ENCODE results near the gene HCFC1.

Gene HCFC1

DNA sequence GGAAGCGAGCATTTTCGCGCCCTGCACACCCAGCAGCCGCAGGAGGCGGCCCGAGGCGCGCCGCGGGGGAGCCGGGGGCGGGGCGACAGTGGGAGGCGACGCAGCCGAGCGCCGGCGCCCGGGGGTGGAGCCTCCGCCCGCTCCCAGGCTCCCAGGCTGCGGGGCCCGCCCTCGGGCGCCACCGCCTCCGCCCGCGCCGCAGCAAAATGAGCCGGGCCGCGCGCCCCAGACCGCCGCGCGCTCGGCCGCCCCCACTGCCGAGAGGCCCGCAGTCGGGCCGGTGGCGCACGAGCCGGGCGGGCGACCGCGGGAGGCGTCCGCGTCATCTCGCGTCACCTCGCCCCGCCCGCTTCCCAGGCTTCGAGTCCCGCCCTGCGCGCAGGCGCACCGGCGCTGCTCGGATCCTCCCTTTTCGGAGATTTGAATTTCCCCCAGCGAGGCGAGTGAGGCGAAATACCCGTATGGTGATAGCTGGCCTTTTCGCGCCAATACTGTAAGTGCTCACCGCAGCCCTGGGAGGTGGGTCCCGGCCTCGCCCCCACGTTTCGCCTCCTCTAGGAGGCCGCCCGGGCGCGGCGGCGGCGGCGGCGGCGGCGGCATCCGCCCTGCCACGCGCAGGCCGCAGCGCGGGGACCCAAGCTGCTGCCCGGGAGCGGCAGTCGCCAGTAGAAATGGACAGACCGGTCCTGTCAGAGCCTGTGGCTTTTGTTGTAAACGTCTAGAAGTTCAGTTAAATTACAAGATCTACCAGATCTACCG, 929 bp upstream of the HCFC1 start, which contains the start of gene TMEM187:
TMEM187 (plus strand) TSS at position 387 of the 759 bp plus-strand sequence. CDS start 9,309 bp downstream, outside the sequence.
- peak; percentile 74 for DNase-seq
- in situ Hi-C loops (cut with HindIII; ENCODE audit: low pct_ligation_motif_present, low sequenced_read_pairs) = no loop called here
- TF ChIP-seq, protein P1, sequence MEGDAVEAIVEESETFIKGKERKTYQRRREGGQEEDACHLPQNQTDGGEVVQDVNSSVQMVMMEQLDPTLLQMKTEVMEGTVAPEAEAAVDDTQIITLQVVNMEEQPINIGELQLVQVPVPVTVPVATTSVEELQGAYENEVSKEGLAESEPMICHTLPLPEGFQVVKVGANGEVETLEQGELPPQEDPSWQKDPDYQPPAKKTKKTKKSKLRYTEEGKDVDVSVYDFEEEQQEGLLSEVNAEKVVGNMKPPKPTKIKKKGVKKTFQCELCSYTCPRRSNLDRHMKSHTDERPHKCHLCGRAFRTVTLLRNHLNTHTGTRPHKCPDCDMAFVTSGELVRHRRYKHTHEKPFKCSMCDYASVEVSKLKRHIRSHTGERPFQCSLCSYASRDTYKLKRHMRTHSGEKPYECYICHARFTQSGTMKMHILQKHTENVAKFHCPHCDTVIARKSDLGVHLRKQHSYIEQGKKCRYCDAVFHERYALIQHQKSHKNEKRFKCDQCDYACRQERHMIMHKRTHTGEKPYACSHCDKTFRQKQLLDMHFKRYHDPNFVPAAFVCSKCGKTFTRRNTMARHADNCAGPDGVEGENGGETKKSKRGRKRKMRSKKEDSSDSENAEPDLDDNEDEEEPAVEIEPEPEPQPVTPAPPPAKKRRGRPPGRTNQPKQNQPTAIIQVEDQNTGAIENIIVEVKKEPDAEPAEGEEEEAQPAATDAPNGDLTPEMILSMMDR (IDR thresholded peaks at IDR 0.05; ENCODE audit: low read depth, low read length, missing control alignments) = no peak

DNA sequence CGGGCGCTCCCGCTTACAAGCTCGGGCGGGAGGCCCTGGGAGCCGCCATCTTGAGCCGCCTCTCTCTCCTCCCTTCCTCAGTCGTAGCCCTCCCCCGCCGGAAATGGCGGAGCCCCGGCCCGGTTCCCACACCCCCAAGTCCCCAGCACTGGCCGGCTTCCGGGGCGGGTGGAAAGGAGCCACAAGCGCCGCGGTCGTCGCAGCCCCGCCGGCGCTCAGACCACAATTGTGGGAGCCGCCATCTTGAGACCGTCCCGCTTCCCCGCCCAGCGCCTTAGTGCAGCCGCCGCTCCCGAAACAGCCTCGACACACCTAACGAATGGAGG, 531 bp downstream of the HCFC1 start:
- in situ Hi-C loops (cut with HindIII; ENCODE audit: low pct_ligation_motif_present, low sequenced_read_pairs) = no loop called here
- Histone ChIP-seq H3K27me3 (replicated peaks) (no peaks in the 10 kb centered on the region), H3K36me3 (replicated peaks) (no peaks in the 10 kb centered on the region), H3K27ac (peak overlapping the region; percentile 98), H3K4me3 (ENCODE audit: low read depth, low read length) (peak overlapping the region; percentile 87)
- TF ChIP-seq, protein P1 (IDR thresholded peaks at IDR 0.05; ENCODE audit: low read depth, low read length, missing control alignments) = no peak
- DNase-seq = peak; percentile 82

More for the DNA sequence above, 929 bp upstream of the HCFC1 start, which contains the start of gene TMEM187:
- peak within 1 kb of the TSS; percentile 98 for H3K27ac ChIP-seq
- no peaks in the 10 kb centered on the region for H3K27me3 ChIP-seq (replicated peaks)
- peak within 1 kb of the TSS; percentile 87 for H3K4me3 ChIP-seq (ENCODE audit: low read depth, low read length)
- no peaks in the 10 kb centered on the region for H3K36me3 ChIP-seq (replicated peaks)

DNA sequence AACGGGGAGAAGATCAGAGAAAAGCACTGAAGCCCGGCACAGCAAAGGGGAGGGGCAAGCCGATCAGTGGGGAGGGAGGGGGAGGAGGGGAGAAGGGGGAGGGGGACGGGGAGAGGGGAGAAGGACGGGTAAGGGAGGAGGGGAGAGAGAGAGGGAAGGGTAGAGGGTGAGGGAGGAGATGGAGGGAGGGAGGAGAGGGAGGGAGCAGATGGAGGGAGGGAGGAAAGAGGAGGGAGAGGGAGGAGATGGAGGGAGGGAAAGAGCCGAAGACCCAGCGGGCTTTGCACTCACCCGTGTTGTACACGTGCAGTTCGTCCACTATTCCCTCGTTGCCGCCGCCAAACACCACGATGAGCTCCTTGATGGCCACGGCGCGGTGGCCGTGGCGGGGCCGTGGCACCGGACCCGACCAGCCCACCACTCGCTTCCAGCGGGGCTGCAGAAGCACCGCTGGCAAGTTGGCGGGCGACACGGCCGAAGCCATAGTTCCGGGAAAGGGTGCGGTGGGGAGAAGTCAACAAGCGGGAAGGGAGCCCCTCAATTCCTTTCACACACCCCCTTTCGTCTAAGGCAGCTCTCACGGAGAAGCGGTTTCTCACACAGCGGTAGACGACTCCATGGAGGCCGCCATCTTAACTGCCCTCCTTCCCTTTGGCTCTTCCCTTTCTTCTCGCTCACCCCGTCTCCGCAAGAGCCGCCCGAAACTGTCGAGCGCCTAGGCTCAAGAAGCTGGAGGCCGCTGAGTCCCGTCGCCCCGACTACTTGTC, 1.1 kb downstream of the HCFC1 start:
- TF ChIP-seq, protein P1 (IDR thresholded peaks at IDR 0.05; ENCODE audit: low read depth, low read length, missing control alignments) = no peak
- Histone ChIP-seq H3K27me3 (replicated peaks) (no peaks in the 10 kb centered on the region), H3K4me3 (ENCODE audit: low read depth, low read length) (peak overlapping the region; percentile 87), H3K36me3 (replicated peaks) (no peaks in the 10 kb centered on the region), H3K27ac (peak overlapping the region; percentile 98)
- peak; percentile 35 for DNase-seq
- in situ Hi-C loops (cut with HindIII; ENCODE audit: low pct_ligation_motif_present, low sequenced_read_pairs) = no loop called here

DNA sequence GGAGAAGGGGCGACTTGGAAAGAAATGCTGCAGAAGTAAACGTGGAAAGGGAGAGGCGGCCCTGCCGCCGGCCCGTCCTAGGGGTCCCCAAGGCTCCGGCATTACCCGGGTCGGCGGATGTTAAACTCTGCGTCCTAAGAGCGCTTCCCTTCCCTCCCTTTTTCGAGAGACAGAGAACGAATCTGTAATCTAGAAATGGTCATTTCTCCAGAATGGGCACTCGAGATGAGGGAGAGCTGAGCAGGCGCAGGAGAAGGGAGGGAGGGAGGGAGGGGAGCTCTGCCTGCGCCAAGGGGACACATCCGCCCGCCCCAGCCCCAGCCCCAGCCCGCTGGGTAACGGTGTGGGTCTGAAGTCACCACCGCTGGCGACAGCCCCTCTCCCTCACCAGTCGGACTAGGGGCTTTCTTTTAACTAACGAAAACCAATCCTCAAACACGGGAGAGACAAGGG, 1.7 kb downstream of the HCFC1 start:
- Histone ChIP-seq H3K4me3 (ENCODE audit: low read depth, low read length) (peak overlapping the region; percentile 87), H3K27me3 (replicated peaks) (no peaks in the 10 kb centered on the region), H3K36me3 (replicated peaks) (no peaks in the 10 kb centered on the region), H3K27ac (no peak overlapping the region)
- in situ Hi-C loops (cut with HindIII; ENCODE audit: low pct_ligation_motif_present, low sequenced_read_pairs) = no loop called here
- TF ChIP-seq, protein P1 (IDR thresholded peaks at IDR 0.05; ENCODE audit: low read depth, low read length, missing control alignments) = no peak
- no peak for DNase-seq

DNA sequence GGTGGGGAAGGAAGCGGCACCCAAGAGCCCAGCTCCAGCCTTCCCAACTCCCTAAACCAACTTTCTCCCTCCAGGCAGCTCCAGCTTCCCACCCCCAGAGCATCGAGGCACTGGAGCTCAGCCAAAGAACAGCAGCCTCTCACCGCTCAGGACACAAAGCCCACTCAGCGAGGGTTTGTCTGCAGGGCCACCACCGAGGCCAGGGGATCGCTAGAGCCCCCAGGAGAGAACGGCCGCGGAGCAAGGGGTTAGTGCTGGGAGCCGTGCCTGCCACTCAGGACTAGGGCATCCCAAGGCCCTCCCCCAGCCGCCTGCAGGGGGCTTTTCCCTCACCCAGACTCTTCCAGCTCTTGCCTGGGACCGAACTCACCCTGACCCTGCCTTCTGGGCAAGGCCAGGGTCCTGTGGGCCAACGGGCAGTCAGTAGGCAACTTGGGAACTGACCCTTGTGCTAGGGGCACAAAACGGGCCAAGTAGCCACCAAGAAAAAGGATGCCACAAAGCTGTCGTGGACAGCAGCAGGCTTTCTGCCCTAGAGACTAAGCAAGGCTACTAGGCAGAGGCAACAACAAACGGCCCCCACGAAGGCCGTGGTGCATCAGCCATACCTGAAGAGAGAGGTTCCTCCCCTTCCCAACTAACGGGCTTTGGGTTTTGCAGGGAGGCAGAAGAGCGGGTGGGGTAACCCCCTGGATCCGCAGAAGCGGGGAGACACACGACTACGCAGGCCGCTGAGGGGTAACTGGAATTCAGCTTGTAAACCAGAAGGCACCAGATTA, 2.3 kb downstream of the HCFC1 start:
- in situ Hi-C loops (cut with HindIII; ENCODE audit: low pct_ligation_motif_present, low sequenced_read_pairs) = no loop called here
- DNase-seq = no peak
- TF ChIP-seq, protein P1 (IDR thresholded peaks at IDR 0.05; ENCODE audit: low read depth, low read length, missing control alignments) = peak; percentile 17
- Histone ChIP-seq H3K36me3 (replicated peaks) (no peaks in the 10 kb centered on the region), H3K27me3 (replicated peaks) (no peaks in the 10 kb centered on the region), H3K4me3 (ENCODE audit: low read depth, low read length) (peak overlapping the region; percentile 87), H3K27ac (no peak overlapping the region)
